B cell (primary cell): Measurements from ENCODE around the gene NDUFS6. TPM values are rescaled to one million over a fixed set of nuclear protein-coding genes. Genes with fewer than 3 reads are reported as not detected.

Source experiments
- ATAC-seq: fragments of 200-7000 bp; cut with Tn5 transposase; one replicate; pipeline ENCODE4 v1.10.0; 2021; ENCODE audit warnings: low read depth, mild to moderate bottlenecking, moderate number of reproducible peaks, moderate library complexity
- CTCF ChIA-PET: fragments of 350-600 bp; sonication (Branson Sonifier 250); formaldehyde crosslinking; loops from one replicate; lab custom pipeline; 2021; ENCODE audit warnings: antibody characterized with exemption, inconsistent platforms; lab: Charles Lee
- POLR2A ChIA-PET: fragments of 350-600 bp; sonication (Branson Sonifier 250); formaldehyde crosslinking; loops from one replicate; lab custom pipeline; 2021; ENCODE audit warnings: antibody characterized with exemption; lab: Charles Lee
- DNase-seq: peaks from one replicate; pipeline ENCODE4 v3.0.0; 2013
- H2AFZ ChIP-seq: 2 replicates; pipeline ENCODE4 v1.6.1; 2012; ENCODE audit warnings: mild to moderate bottlenecking, low read depth, low read length; ENCODE audit not compliant: insufficient read depth, poor library complexity, severe bottlenecking
- H3K27ac ChIP-seq, 2 donors: 1 replicate in 1 of 2; 2 replicates in 1 of 2; pipeline ENCODE4 v1.5.1; 2012 to 2013; ENCODE audit warnings: low read length in 2 of 2, mild to moderate bottlenecking in 2 of 2, moderate library complexity in 1 of 2
- H3K27me3 ChIP-seq, 4 experiments: fragments of 200-600 bp in 1 of 4; sonication (generic) in 1 of 4; replicated peaks in 1 of 4; 1 replicate in 2 of 4; 2 replicates in 2 of 4; pipeline versions ENCODE4 v1.6.1 to v1.7.0; 2013 to 2016; ENCODE audit warnings: low read length in 3 of 4, mild to moderate bottlenecking in 2 of 4, mixed read lengths in 1 of 4, moderate library complexity in 1 of 4; ENCODE audit not compliant: insufficient read depth in 4 of 4, control insufficient read depth in 3 of 4; ENCODE audit errors: control extremely low read depth in 1 of 4
- H3K36me3 ChIP-seq, 2 experiments: replicated peaks in 1 of 2; 1 replicate in 1 of 2; 2 replicates in 1 of 2; pipeline versions ENCODE4 v1.6.1 to v1.7.1; 2013; ENCODE audit warnings: low read length in 1 of 2; ENCODE audit not compliant: insufficient read depth in 2 of 2, control insufficient read depth in 1 of 2; ENCODE audit errors: control extremely low read depth in 1 of 2, extremely low read depth in 1 of 2
- H3K4me1 ChIP-seq, 2 donors: fragments of 200-600 bp in 1 of 2; sonication (generic) in 1 of 2; 1 replicate in 1 of 2; 2 replicates in 1 of 2; pipeline versions ENCODE4 v1.5.1 to v1.6.1; 2013 to 2017; ENCODE audit warnings: low read length in 2 of 2; ENCODE audit not compliant: control insufficient read depth in 2 of 2, insufficient read depth in 2 of 2
- H3K4me2 ChIP-seq: replicated peaks from 2 replicates; pipeline ENCODE3; 2012; ENCODE audit warnings: mild to moderate bottlenecking, low read depth, low read length; ENCODE audit not compliant: poor library complexity, severe bottlenecking
- H3K4me3 ChIP-seq, 5 experiments: fragments of 200-600 bp in 1 of 5; sonication (generic) in 1 of 5; 1 replicate in 3 of 5; 2 replicates in 2 of 5; pipeline versions ENCODE4 v1.5.1 to v1.7.0; 2011 to 2016; ENCODE audit warnings: low read length in 4 of 5, mild to moderate bottlenecking in 4 of 5, low read depth in 2 of 5, control low read depth in 1 of 5, moderate library complexity in 1 of 5; ENCODE audit not compliant: insufficient read depth in 1 of 5; ENCODE audit errors: control extremely low read depth in 1 of 5, extremely low read depth in 1 of 5
- H3K79me2 ChIP-seq: fragments of 200-600 bp; sonication (generic); one replicate; pipeline ENCODE4 v1.6.0; 2016; ENCODE audit warnings: low read length; ENCODE audit not compliant: control insufficient read depth, insufficient read depth
- H3K9ac ChIP-seq: fragments of 200-600 bp; sonication (generic); 2 replicates; pipeline ENCODE4 v1.6.1; 2017; ENCODE audit warnings: mild to moderate bottlenecking, low read length, moderate library complexity
- H3K9me3 ChIP-seq, 3 donors: one replicate each; pipeline versions ENCODE4 v1.6.1 to v1.7.1; 2013; ENCODE audit warnings: low read length in 2 of 3; ENCODE audit not compliant: control insufficient read depth in 2 of 3, insufficient read depth in 1 of 3; ENCODE audit errors: control extremely low read depth in 1 of 3
- H4K20me1 ChIP-seq: 2 replicates; pipeline ENCODE4 v1.6.0; 2012; ENCODE audit warnings: mild to moderate bottlenecking, low read length; ENCODE audit not compliant: insufficient read depth, control insufficient read depth, poor library complexity, severe bottlenecking
- H3K27ac Mint-ChIP-seq: one replicate; pipeline ENCODE4 v1.8.0; 2021; ENCODE audit warnings: mixed read lengths
- H3K27me3 Mint-ChIP-seq: one replicate; pipeline ENCODE4 v1.8.0; 2021; ENCODE audit warnings: mixed read lengths
- H3K4me1 Mint-ChIP-seq: one replicate; pipeline ENCODE4 v1.8.0; 2021; ENCODE audit warnings: mixed read lengths
- H3K4me3 Mint-ChIP-seq: one replicate; pipeline ENCODE4 v1.8.0; 2021; ENCODE audit warnings: mixed read lengths
- H3K9me3 Mint-ChIP-seq: one replicate; pipeline ENCODE4 v1.8.0; 2022; ENCODE audit warnings: mixed read lengths; ENCODE audit not compliant: insufficient read depth
- EZH2 ChIP-seq: IDR thresholded peaks from 2 replicates; pipeline ENCODE4 v1.6.1; 2012; ENCODE audit warnings: borderline replicate concordance, low read depth, mild to moderate bottlenecking, moderate library complexity, low read length; ENCODE audit not compliant: insufficient read depth, poor library complexity, severe bottlenecking
- WGBS: methylation state at CpG from one replicate; pipeline ENCODE4 v1.1.5; 2013; ENCODE audit warnings: missing lambda C conversion rate; ENCODE audit not compliant: insufficient coverage; 5-methylcytosine and 5-hydroxymethylcytosine counted together
- intact Hi-C: fragments of 100-400 bp; cut with micrococcal nuclease; formaldehyde crosslinking; loops from one replicate; pipeline ENCODE4 v1.10.0; 2022
- polyA plus RNA-seq: library from polyadenylated mRNA; depleted of rRNA; stranded (reverse); fragments of >200 nt; gene quantifications from 2 replicates; pipeline ENCODE4 v1.2.3, GENCODE V29; 2012
- total RNA-seq, 2 donors: library from RNA; stranded (reverse); fragments of 120-200 nt in 1 of 2; gene quantifications; 1 replicate in 1 of 2; 2 replicates in 1 of 2; pipeline versions ENCODE4 v1.2.3 to v1.2.4, GENCODE V29; 2013 to 2022
- TF ChIP-seq, protein P1 (sequence below): fragments of 200-600 bp; IDR thresholded peaks from one replicate; pipeline ENCODE4 v1.8.0; 2022; ENCODE audit warnings: antibody characterized with exemption, mild to moderate bottlenecking

The NDUFS6 gene
- total and polyA plus RNA-seq, 2 donors (not counting 1 experiment from before 2014, with no cell fraction given): 16.9 to 18.0 TPM

DNA sequence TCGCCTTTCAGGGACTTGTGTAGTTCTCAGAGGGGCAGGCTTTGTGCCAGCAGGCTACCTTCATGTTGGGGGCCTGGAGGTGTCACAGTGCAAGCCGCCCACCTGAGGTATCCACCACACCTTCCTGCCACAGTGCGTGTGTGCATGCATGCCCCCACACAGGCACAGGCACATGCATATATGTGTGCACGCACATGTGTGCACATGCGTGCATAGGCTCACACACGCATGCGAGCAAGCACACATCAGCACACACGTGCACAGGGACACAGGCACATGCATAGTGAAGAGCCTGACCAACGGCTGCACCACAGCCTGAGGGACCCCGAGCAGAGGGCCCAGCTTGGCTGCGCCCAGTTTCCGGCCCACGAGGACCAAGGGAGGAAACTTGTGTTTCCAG, 45.4 kb downstream of the NDUFS6 start:
- 88% methylated on average over 13 of the region's 13 CpGs for whole genome bisulfite sequencing
- Histone ChIP-seq H3K27me3 (peaks cover 0 to 6% (median under 1%) of the 10 kb centered on the region in 4 experiments), H3K27ac (no peak overlapping the region), H3K4me1 (no peaks in the 10 kb centered on the region), H3K79me2 (no peaks in the 10 kb centered on the region), H3K36me3 (no peaks in the 10 kb centered on the region), H3K4me3 (no peak overlapping the region), H3K9ac (no peak overlapping the region), H2AFZ (no peak overlapping the region), H3K4me2 (no peak overlapping the region), H3K9me3 (peaks cover 0 to 3% (median 0%) of the 10 kb centered on the region in 3 donors), H4K20me1 (no peaks in the 10 kb centered on the region)
- DNase-seq (no peak), ATAC-seq (no peak)
- intact Hi-C loops: no loop called here
- no peak overlapping the region for H3K27ac Mint-ChIP-seq
- H3K4me1 Mint-ChIP-seq: no peaks in the 10 kb centered on the region
- peaks cover 27% of the 10 kb centered on the region for H3K27me3 Mint-ChIP-seq
- ChIA-PET CTCF (no interaction called here), POLR2A (no interaction called here)
- H3K9me3 Mint-ChIP-seq: no peaks in the 10 kb centered on the region
- H3K4me3 Mint-ChIP-seq: no peak overlapping the region
- TF ChIP-seq, protein P1, sequence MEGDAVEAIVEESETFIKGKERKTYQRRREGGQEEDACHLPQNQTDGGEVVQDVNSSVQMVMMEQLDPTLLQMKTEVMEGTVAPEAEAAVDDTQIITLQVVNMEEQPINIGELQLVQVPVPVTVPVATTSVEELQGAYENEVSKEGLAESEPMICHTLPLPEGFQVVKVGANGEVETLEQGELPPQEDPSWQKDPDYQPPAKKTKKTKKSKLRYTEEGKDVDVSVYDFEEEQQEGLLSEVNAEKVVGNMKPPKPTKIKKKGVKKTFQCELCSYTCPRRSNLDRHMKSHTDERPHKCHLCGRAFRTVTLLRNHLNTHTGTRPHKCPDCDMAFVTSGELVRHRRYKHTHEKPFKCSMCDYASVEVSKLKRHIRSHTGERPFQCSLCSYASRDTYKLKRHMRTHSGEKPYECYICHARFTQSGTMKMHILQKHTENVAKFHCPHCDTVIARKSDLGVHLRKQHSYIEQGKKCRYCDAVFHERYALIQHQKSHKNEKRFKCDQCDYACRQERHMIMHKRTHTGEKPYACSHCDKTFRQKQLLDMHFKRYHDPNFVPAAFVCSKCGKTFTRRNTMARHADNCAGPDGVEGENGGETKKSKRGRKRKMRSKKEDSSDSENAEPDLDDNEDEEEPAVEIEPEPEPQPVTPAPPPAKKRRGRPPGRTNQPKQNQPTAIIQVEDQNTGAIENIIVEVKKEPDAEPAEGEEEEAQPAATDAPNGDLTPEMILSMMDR: no peak
- no peak for TF ChIP-seq EZH2

GRCh38 chr5:1847056-1847455, 45.8 kb downstream of the NDUFS6 start:
- Histone ChIP-seq H3K9ac (no peak overlapping the region), H3K9me3 (peaks cover 0 to 3% (median 0%) of the 10 kb centered on the region in 3 donors), H3K4me2 (no peak overlapping the region), H3K4me1 (no peaks in the 10 kb centered on the region), H3K79me2 (no peaks in the 10 kb centered on the region), H4K20me1 (no peaks in the 10 kb centered on the region), H3K4me3 (no peak overlapping the region), H3K36me3 (no peaks in the 10 kb centered on the region), H3K27ac (no peak overlapping the region), H2AFZ (no peak overlapping the region), H3K27me3 (peaks cover 0 to 10% (median 2%) of the 10 kb centered on the region in 4 experiments)
- Mint-ChIP-seq H3K4me3 (no peak overlapping the region), H3K4me1 (no peaks in the 10 kb centered on the region), H3K9me3 (no peaks in the 10 kb centered on the region), H3K27me3 (peaks cover 23% of the 10 kb centered on the region), H3K27ac (no peak overlapping the region)
- no peak for DNase-seq
- CTCF ChIA-PET: no interaction called here
- POLR2A ChIA-PET: no interaction called here
- TF ChIP-seq EZH2: no peak
- TF ChIP-seq, protein P1: no peak
- WGBS: 86% methylated on average over 9 of the region's 10 CpGs
- ATAC-seq: no peak
- intact Hi-C loops: no loop called here
